NCI-H2227 (cell line): ENCODE results near the gene TOP1.
A peak's percentile ranks its signal among the peaks of the same experiment; 100 is the strongest.

Source experiments
- DNase-seq: peaks from one replicate; lab custom pipeline; 2025; ENCODE audit not compliant: unreplicated experiment; lab: John Stamatoyannopoulos, UW

Gene TOP1

DNA sequence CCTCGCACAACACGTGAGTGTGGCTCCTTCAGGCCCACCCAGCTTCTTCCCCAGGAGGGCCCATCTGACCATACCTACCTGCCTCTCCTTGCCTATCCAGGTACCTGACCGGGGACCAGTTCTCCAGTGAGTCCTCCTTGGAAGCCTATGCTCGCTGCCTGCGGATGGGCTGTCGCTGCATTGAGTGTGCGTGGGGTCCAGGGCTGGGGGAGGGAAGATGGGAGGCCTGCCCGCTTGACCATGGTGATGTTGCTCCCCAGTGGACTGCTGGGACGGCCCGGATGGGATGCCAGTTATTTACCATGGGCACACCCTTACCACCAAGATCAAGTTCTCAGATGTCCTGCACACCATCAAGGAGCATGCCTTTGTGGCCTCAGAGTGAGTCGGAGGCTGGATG is 135.2 kb downstream of the TOP1 start:
- DNase-seq = no peak

DNA sequence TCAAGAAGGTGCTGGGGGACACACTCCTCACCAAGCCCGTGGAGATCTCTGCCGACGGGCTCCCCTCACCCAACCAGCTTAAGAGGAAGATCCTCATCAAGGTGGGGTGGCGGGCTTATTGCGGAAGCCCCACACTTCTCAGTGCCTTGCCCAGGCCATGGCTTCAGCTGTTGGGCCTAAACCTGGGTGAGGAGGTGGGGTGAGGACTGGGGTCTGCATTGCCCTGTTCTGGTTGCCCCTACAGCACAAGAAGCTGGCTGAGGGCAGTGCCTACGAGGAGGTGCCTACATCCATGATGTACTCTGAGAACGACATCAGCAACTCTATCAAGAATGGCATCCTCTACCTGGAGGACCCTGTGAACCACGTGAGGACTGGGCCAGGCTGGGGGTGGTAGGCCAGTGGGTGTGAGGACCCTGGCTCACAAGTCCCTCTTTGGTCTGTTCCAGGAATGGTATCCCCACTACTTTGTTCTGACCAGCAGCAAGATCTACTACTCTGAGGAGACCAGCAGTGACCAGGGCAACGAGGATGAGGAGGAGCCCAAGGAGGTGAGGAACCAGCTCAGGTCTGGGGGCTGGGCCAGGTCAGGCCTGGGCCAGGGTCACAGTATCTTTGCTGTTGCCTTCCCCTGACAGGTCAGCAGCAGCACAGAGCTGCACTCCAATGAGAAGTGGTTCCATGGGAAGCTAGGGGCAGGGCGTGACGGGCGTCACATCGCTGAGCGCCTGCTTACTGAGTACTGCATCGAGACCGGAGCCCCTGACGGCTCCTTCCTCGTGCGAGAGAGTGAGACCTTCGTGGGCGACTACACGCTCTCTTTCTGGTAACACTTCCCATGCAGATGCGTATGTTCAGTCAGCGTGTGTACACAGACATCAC is 136.6 kb downstream of the TOP1 start:
- DNase-seq = no peak

DNA sequence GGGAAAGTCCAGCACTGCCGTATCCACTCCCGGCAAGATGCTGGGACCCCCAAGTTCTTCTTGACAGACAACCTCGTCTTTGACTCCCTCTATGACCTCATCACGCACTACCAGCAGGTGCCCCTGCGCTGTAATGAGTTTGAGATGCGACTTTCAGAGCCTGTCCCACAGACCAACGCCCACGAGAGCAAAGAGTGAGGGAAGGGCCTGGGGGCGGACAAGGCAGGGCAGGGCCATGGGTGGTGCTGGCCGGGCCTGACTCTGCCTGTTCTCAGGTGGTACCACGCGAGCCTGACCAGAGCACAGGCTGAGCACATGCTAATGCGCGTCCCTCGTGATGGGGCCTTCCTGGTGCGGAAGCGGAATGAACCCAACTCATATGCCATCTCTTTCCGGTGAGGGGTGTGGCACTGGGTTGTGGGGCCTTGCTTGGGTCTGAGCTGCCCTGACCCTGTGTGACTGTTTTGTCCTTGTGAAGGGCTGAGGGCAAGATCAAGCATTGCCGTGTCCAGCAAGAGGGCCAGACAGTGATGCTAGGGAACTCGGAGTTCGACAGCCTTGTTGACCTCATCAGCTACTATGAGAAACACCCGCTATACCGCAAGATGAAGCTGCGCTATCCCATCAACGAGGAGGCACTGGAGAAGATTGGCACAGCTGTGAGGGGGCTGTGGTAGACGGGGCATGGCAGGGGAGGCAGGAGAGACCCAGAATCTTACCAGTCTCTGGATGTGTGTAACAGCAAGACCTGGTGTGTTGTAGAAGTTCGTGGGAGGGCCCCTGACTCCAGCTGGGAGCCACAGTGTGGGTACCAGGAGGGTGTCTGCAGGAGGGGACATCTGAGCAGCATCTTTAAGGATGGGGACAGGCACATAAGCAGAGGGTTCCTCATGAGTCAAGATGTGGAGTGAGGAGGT is 137.8 kb downstream of the TOP1 start:
- no peak for DNase-seq

DNA sequence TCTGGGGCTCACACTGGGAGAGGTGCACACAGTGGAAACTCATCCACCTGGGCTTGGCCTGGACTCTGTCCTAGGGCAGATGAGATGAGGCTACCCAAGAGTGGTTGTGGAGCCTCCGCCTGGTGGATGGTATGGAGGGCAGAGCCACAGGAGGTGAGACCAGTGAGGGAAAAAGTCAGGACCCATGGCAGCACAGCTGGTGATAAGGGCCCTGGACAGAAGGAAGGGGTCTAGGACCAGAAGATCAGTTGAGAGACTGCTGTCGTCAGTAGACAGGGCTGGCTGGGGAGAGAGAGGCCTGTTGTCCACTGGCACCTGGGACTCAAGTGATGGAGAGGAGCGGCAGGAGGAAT is 138.5 kb downstream of the TOP1 start:
- DNase-seq = no peak

DNA sequence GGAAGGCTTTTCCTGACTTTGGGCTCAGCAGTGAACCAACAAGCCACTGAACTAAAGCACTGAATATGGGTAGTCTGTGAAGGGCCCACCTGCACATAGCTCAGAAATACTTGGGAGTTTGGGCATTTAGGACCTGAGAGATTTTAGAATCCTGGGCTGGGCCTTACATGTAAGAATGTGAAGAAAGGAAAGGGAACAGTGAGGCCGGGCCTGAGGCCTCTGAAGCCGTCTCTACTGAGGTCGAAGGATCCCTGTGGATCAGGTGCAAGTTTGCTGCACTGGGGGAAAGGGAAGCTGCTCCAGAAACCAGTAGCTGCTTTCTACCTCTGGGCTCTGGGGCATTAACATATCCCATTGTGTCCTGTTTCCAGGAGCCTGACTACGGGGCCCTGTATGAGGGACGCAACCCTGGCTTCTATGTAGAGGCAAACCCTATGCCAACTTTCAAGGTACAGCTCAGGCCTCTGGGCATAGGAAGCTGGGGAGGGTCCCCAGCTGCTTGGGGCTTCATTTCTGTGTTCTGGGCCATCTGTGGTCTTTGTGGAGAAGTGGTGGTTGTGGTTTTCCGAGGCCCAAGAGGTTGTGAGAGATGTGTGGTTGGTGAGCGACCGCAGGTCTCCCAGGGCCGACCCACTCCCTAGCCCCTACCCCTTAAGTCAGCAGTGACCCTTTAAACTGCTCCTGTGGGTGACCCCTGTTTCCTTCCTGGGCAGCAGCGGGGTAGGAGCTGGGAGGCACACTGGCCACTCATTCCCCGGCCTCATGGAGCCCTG is 139.0 kb downstream of the TOP1 start:
- no peak for DNase-seq

DNA sequence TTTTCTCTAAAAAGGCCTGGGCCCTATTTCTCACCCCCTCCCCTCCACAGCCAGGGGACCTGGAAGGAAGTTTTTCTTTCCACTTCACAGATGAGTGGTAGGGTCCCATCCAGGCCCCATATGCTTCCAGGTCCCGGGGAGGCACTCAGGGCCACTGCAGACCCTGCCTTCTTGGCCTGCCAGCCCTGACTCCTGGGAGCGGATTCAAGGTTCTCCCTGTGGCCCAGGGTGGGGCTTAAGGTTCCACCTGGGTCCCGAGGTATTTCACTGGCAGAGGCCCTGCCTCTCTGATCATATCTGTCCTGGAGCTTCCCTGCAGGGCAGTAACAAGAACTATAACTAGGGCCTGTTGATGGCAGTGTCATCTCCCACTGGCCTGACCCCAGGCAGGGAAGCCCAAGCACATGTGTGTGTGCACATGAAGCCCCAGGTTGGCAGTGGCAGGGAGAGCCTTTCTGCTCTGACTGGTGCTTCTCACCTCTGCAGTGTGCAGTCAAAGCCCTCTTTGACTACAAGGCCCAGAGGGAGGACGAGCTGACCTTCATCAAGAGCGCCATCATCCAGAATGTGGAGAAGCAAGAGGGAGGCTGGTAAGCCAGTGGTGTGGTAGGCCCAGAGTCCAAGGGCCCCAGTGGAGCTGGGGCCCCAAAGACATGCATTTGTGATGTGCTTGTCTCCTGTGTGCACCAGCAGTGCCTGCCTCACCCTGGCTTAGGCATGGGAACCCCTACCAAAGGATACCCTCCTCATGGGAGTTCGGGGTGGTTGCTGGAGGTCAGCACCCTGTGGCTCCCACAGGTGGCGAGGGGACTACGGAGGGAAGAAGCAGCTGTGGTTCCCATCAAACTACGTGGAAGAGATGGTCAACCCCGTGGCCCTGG is 139.9 kb downstream of the TOP1 start:
- no peak for DNase-seq

DNA sequence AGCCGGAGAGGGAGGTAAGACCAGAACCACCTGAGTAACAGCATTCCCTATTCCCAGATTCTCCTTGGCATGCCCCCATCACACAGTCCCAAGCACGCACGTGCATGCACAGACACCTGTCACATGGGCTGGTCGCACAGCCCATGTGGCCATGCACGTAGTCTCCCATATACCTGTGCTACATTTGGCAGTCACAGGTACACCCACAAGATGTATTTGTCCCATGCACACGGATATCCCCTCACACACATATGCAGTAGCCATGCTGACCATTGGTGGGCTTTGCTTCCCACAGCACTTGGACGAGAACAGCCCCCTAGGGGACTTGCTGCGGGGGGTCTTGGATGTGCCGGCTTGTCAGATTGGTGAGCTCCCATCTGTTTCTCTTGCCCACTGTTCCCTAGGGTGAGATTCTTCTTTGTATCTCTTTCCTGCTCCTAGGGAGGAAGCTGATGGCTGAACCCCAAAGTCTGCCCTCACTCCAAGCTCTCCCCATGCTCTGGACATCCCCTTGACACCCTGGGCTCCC is 140.6 kb downstream of the TOP1 start:
- DNase-seq = no peak

DNA sequence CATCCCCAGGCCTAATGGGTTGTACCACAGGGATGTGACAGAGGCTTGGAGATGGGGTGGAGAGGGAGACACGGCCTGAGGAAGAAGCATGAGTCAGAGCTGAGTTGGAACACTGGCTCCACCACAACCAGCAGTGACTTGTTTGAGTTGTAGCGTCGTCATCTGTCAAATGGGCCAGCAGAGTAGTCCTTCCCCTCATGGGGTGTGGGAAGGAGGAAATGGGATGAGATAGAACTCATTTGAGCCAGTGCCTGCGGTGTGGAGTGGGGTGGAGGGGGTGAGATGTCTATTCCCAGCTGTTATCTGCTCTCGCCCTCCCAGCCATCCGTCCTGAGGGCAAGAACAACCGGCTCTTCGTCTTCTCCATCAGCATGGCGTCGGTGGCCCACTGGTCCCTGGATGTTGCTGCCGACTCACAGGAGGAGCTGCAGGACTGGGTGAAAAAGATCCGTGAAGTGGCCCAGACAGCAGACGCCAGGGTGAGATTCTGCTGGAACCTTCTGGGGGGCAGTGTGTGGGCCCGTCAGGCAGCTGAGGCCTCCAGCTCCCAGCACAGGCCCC is 141.2 kb downstream of the TOP1 start:
- DNase-seq = no peak

DNA sequence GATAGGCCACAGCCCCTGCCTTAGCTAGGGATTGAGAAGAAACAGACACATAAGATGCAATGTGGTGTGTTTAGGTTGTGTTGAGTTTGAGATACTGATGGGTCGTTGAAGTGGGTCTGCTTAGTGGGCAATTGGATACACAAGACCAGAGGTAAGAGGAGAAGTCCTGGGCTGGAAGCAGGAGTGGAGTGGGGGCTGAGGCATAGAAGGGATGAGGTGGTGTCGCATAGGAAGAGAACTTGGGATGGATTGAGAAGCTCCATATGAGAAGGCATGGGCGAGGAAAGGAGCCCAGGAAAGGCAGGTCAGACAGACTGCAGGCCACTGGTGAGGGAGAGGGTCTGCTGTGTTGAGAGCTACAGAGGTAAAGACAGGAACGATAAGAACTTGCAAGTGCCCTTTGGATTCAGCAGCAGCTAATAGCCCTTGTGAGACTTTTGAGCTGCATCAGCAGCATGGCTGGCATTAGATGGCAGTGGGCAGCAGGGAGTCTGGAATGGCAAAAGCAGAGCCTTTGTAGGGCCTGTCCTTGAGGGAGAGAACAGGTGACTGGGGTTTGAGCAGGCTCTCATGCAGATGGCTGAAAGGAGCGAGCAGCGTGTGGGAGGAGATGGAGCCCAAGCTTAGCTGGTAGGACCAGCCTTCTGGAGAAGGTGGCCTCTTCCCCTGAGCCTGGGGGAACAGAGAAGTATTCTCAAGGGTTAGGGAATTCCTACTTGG is 141.9 kb downstream of the TOP1 start:
- no peak for DNase-seq

DNA sequence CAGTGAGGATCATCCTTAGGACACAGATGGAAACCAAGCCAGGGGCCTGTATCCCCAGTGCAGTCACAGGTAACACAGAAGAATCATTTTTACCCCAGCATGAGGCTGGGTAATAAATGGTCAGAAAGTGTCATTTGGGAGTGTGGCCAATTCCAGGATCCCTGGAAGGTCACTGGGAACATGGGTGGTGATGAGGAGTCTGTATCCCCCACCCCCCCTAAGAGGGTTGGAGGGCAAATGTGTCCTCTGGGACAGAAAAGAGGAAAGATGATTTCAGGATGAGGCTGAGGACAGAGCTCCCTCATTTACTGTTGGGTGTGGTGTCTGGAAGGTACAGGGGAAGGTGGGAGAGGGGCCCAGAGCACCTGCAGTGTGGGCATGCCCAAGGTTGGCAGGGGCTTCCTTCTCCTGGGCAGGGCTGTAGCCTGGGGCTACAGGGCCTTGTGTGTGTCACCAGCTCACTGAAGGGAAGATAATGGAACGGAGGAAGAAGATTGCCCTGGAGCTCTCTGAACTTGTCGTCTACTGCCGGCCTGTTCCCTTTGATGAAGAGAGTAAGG is 143.2 kb downstream of the TOP1 start:
- no peak for DNase-seq

DNA sequence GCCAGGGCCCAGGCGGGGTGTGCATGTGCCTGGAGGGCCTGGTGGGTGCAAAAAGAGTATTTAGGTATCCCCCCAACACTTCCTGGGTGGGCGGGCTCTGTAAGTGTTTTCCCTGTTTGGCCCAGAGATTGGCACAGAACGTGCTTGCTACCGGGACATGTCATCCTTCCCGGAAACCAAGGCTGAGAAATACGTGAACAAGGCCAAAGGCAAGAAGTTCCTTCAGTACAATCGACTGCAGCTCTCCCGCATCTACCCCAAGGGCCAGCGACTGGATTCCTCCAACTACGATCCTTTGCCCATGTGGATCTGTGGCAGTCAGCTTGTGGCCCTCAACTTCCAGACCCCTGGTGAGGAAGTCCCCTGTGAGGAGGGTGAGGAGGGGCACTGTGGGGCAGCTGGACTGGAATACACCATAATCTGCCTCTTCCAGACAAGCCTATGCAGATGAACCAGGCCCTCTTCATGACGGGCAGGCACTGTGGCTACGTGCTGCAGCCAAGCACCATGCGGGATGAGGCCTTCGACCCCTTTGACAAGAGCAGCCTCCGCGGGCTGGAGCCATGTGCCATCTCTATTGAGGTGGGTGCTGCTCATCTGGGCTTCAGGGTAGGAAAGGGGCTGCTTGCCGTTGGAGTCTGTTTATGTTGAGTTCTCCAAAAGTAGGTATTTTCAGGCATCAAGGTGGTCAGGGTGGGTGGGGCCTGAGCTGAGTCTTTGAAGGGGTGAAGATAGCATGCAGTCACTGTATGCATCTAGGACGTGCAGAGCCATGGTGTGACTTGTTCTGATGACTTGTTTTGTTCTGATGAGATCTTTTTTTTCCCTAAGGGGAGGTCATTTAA is 143.9 kb downstream of the TOP1 start:
- no peak for DNase-seq

DNA sequence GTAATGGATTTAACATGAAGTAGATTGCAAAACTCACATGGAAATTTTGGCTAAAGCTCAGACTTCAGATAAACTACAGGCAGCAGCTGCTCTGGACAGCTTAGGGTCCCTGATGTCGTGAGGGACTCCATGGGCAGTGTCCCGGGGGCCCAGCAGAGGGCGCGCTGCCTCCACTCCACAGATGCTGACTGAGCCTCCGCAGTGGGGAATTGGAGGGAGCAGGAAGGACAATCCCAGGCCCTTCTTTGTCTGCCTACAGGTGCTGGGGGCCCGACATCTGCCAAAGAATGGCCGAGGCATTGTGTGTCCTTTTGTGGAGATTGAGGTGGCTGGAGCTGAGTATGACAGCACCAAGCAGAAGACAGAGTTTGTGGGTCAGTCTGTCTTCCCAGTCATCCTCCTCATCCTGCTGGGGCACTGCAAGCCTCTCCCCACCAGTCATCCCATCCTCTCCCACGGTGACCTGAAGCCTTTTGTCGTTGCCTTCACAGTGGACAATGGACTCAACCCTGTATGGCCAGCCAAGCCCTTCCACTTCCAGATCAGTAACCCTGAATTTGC is 144.6 kb downstream of the TOP1 start:
- peak; percentile 89 for DNase-seq

DNA sequence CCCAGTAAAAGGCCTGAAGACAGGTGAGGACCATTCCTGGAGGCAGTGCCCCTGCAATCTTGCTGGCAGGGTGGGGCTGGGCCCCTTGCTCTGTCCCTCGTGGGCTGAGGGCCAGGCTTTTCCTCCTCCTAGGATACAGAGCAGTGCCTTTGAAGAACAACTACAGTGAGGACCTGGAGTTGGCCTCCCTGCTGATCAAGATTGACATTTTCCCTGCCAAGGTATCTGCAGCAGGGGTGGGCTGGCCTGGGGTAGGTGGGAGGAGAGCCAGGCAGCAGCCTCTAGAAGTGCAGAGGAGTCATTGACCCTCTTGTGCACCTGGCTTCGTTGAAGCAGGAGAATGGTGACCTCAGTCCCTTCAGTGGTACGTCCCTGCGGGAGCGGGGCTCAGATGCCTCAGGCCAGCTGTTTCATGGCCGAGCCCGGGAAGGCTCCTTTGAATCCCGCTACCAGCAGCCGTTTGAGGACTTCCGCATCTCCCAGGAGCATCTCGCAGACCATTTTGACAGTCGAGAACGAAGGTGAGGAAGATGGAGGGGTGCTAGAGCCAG is 145.2 kb downstream of the TOP1 start:
- DNase-seq = no peak
